Hindlimb muscle (tissue), 1 donor: ENCODE data around the gene CCL3. TPM values are rescaled to one million over a fixed set of nuclear protein-coding genes. Genes with fewer than 3 reads are reported as not detected.
"Not testable (repeated sequence)": the region's sequence is repeated elsewhere in the genome, so short reads cannot be mapped to it uniquely, and the experiment has no call there.

Experiments
- DNase-seq: peaks from one replicate; pipeline ENCODE4 v3.0.0-alpha.2; 2013
- polyA plus RNA-seq: library from polyadenylated mRNA; unstranded; fragments of 120-200 nt; gene quantifications from one replicate; pipeline ENCODE4 v1.2.1, GENCODE V29; 2013; ENCODE audit not compliant: insufficient read length

Gene CCL3
- polyA plus RNA-seq, 1 donor = 5.8 TPM

DNA sequence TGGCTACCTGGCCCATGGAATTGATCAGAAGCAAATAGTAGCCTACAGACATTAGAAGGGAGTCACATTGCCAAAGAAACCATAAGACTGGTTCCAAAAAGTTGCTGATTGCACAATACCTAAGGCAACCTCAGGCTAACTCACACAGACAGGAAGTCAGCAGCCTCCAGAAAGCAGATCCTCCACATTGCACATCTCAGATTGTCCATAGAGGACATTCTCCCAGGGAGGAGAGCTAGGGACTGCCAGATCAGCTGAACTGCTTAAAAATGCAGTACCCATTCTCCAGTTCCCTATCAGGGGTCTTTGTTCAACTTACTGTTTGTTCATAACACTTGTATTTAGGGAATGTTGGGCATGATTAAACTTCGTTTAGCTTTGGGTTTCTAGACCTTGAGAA lies 4.2 kb downstream of the CCL3 start:
- DNase-seq = no peak

DNA sequence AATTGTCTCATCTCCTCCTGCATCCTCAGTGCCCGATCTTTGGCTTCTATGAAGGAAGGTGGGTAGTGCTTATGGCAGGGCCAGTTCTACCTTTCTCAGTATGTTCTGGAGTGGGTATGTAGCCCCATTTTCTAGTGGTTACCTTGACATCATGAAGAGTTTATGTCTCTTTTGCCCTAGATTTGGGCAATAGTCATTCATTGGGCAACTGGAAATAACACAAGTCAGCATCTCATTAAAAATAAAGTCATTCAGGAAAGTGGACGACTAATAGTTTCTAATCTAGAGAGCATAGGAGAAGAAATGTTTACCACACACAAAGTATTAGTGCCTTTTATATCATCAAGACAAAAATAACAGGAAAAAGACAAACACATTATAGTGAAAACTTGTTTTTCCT lies 6.3 kb downstream of the CCL3 start:
- DNase-seq = not testable (repeated sequence)

DNA sequence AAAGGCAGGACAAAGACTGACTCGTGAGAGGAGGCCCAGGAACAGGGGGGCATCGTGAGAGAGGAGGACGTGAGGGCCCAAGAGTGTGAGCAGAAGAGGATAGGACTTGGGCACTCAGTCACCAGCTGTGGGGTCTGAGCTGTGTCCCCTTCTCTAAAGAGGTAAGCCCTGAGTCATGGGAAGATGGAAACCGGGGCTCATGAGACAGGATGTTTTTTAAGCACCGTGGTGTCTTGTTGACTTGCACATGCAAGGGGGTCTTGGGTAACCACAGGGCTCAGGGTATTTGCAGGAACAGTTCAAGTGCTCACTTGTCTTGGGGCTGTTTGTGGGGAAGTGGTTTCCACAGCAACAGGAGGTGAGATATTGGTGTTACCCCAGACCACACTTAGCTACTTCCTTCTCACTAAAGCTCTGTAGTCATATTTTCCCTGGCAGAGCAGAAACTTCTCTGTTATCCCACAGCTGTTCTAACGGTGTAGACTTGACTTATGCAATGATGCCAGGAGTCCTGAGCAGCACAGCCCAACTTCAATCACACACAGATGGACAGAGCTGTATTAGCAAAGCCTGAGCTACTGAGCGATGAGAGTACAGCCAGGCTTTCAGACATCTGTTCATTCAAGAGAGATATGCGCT lies 7.3 kb downstream of the CCL3 start:
- DNase-seq = peak; percentile 18

DNA sequence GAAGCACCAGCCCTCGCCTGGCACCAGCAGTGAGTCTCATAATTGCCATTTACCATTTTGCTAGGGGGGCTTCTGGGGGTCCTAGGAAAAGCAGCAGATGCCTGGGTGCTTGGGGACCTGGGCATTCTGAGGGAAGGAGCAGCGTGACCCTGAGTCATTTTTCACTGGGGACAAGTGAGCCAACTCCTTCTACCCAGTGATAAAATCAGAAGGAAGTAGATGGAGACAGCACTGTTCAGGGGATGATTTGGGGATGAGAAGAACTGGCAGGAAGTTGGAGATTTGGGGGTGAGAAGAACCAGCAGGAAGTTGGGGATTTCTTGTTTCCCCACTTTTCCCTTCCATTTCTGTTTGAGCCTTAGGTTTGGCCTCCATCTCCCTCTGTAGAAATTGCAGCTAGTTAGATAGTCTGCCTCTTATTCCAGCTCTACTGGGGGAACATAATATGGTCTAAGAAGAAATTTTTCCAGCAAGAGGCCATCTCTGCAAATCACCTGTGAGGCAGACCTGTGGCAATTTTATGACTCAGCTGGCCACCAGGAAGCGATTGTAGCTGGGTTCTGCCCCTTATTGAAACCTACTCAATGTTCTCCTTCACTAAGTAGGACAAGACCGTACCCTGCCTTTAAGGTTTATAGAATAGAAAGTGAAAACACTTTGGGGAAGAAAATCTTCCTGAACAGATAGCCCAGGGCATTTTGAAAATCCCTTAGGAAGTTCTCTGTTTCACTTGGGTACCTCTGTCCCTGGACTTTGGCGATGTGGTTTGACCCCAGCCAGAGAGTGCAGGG lies 8.1 kb downstream of the CCL3 start:
- DNase-seq = not testable (repeated sequence)

DNA sequence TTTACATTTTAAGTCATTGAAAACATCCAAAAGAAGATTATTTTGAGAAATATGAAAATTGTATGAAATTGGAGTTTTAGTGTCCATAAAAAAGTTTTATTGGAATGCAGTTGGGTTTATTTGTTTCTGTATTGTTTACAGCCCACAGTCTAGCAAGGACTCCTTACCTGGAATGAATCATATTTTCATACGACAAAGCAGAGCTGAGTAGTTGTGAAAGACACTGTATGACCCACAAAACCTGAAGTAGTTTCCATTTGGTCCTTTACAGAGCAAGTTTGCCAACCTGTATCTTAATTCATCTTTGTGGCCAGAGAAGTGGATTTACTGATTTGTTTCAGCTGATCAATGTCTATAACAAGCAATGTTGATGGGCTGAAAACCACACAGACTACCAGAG lies 15.6 kb downstream of the CCL3 start:
- no peak for DNase-seq

DNA sequence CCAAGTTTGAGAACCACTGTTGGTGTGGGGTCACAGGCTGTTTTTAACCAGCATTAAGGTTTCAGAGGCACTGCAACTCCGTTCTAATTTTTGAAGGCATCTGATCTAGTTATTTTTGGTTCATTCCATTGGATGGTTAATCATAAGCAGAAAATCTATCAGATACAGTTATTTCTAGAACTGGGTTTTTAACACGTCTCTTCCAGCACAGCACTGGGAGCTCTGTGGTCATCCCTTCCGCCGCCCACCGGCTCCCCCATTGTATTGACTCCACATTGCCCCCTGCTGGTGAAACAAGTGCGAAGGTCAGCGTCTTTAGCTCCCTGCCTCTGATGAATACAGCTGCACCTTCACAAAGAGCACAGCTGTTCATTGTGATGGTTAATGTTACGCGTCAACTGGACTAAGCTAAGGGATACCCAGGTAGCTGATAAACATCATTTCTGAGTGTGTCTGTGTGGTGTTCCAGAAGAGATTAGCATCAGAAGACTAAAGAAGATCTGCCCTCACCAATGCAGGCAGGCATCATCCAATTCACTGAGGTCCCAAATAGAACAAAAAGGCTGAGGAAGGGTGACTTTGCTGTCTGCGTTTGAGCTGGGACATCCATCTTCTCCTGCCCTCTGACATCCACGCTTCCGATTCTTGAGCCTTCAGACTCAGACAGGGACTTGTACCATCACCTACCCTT lies 17.4 kb downstream of the CCL3 start:
- DNase-seq = no peak

DNA sequence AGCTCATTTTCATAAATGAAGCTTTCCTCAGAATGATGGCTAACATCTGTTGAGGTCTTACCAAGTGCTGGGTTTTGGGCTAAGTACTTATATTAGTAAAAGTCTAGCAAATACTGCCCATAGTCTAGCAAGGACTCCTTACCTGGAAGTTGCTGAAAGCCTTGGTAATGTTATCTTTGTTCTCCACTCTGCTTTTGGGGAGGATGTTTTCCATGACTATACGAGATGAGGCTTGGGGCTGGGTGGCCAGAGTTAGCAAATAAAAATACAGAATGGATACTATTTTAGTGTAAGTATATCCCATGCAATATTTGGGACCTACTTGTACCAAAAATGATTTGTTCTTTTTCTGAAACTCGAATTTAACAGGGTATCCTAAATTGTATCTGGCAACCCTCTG lies 18.2 kb downstream of the CCL3 start:
- DNase-seq = no peak

DNA sequence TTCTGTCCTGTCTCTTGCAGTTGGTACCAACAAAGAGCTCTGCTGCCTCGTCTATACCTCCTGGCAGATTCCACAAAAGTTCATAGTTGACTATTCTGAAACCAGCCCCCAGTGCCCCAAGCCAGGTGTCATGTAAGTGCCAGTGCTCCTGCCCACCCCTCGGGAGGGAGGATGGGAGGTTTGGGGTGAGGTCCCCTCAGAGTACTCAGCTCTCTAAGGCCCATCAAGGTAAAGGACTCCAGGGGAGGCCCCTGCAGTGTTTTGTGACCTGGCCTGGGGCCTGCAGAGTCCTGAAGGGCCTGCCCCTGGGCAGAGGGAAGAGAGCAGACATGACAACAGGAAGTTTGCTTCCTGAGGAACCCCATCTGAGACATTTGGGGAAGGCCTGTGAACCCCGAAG lies 19.5 kb downstream of the CCL3 start:
- DNase-seq = no peak

DNA sequence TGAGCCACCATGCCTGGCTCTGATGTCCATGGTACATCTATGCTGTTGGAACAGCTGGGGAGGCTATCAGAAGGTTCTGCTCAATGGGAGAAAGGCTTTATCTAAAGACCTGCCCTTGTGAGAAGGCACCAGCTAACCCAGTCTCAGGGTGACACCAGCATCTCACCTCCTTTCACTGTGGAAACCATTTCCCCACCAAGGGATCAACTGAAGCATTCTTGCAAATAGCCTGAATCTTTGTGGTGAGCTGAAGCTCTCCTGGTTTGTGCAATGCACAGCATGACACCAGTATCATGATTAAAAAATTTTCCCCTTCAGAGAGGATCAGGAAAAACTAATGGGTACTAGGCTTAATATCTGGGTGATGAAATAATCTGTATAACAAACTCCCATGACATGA lies 20.8 kb downstream of the CCL3 start:
- DNase-seq = no peak

DNA sequence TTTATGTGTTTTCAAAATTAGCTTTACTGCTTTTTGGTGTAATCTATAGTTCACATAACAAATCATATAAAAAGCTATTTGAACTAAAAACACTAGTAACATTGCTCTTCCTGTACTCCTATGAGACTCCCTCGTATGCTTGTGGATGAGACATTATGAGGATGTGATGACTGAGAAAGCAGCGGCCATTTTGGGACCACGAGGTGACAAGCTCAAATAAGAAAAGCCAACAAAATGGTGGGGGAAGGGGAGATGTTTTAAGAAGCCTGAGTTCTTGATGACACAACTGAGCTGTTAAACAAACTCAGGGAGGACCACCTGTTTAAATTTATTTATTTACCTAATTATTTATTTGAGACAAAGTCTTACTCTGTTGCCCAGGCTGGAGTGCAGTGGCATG lies 21.4 kb downstream of the CCL3 start:
- no peak for DNase-seq

DNA sequence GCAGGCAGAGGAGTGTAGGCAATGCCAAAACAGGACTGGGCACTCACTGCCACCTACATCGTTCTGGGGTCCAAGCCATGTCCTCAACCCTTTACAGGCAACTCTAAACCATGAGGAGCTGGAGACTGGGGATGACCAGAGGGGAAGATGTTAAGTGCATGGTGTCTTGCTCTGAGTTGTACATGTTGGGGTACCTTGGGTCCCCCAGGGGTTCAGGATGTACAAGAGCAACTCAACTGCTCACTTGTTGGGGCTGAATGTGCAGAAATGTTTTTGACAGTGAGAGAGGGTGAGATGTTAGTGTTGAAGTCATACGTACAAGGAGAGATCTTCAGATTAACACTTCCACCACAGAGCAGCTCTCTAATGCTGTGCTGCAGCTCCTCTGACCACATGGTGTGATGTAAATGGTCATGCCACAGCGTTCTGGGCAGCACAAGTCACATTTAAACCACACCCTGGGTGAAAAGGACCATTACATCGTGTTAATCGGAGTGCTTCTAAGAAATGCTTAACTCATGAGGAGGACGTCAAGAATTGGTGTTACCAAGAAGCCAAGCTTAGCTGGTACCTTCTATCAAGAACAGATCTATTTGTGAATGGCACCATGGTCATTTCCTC lies 23.5 kb downstream of the CCL3 start:
- DNase-seq = no peak

DNA sequence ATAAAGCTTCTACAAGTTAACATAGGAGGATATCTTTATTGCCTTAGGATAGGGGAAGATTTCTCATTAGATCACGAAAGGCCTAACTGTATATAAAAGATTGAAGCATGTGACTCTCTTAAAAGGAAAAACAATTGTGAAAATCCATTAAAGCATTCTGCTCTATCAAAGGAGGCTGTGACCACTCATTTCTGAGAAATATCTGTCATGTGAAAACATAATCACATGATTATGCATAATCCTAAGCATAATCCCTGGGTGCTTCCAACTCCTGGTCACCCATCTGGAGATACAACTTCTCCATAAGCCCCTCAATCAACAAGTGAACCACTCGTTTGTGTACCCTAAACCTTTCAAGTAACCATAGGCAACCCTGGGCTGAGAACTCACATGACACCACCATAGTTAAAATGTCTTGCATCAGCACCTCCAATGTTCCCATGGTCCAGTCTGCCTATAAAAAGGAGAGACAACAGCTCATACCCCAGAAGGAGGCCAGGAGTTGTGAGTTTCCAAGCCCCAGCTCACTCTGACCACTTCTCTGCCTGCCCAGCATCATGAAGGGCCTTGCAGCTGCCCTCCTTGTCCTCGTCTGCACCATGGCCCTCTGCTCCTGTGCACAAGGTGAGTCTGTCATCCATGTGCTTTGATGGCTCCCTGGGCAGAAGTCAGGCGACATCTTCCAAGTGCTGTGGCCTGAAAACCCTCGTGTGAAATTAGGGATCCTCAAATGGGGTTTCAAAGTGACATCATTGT lies 26.0 kb downstream of the CCL3 start, which contains the start of gene CCL18:
Gene CCL18 (plus strand): TSS at position 487 of the 756 bp plus-strand sequence. CDS start 71 bp downstream, at position 558.
- no peak for DNase-seq

DNA sequence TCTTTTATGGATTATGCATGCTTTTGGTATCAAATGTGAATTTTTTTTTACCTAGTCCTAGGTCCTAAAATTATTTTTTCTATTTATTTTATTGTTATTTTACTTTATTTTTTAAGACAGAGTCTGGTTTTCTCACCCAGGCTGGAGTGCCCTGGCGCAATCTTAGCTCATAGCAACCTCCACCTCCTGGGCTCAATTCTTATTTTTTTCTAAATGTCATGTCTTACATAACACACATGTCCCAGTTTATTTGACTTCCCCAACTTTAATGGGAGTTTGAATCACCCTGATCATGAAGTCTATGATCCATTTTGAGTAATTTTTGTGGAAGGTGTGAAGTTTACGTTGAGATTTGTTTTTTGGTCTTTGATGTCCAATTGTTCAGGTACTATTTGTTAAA lies 29.1 kb downstream of the CCL3 start:
- no peak for DNase-seq

DNA sequence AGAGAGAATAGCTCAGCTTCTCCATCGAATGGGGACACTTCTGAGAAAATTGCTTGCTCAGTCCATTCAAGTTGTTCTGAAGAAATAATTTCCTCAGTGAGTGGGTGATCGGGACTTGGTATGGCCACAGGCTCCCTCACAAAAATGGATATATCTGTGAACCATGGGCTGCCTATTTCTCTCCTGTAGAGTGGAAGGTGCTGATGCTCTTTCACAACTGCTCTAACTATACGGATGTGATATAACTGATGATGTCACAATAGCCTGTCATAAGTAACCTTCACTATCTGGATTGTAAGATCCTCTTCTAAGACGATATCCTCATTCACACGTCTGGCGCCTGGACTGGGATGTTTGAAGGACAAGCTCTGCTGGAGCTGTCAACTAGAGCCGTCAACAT lies 30.5 kb downstream of the CCL3 start:
- DNase-seq = no peak

DNA sequence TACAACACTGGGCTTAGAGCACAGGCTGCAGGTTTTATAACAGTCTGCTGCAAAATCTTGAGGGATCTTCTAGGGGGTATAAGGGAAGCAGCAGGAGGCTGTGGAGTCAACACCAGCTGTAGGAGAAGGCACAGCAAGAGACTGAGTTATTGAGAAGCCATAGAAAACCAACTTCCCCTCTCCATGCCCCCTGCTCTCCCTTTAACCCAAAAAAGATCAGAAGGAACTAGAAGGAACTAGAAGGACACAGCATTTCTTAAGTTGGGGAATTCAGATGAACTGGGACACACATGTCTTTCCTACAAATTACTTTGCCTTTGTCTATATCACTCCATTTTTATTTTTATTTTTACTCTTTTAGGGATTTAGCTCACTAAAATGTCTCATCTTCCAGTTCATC lies 32.0 kb downstream of the CCL3 start:
- DNase-seq = no peak

DNA sequence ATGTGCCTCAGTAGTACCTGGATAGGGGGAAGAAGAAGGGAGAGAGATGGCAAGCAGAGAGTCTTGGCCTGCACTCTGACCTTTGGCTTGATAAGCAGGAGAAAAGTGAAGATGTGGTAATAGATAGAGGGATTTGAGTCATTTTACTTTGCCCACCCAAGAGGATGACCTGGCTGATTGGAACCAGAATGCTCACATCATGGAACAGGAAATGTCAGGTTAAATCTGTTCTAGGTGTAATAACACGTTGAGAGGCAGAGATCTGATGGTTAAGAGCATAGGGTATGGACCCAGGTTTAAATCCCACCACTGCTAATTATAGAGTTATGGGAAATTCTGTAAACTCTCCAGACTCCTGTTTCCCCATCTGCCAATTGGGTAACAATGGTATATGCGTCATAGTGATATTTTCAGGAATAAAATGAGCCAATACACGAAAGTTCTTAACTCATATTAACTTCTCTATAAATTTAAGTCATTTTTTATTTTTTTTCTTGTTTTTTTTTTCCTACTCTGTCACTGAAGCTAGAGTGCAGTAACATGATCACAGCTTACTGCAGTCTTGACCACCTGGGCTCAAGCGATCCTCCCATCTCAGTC lies 33.9 kb downstream of the CCL3 start:
- DNase-seq = no peak

DNA sequence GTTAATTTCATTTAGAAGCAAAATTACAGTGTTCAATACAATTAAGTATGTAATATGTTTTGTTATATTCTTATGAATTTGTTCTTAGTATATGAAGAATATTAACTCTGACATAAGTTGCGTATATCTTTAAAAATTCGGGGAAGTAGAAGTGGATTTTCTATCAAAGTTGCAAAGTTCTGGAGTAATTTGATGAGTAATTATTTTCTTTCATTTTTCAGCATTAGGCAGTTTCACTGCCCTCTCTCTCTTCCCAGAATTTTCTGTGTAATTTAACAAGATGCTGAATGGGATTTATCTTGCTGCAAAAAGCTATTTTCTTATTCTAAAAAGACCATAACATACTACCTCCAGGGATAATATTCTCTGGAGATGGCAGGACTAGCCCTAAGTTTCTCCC lies 34.8 kb downstream of the CCL3 start:
- no peak for DNase-seq

DNA sequence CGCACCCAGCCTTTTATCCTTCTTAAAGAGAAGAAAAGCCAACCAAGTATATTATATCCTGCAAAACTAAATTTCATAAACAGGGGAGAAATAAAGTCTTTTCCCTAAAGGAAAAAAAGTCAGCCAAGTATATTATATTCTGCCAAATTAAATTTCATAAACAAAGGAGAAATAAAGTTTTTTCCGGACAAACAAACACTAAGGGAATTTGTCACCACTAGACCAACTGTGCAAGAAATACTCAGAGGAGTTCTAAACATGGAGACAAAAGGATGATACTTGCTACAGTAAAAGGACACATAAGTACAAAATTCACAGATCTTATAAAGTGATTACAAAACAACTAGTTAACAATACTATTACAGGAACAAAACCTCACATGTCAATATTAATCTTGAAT lies 40.3 kb downstream of the CCL3 start:
- no peak for DNase-seq

DNA sequence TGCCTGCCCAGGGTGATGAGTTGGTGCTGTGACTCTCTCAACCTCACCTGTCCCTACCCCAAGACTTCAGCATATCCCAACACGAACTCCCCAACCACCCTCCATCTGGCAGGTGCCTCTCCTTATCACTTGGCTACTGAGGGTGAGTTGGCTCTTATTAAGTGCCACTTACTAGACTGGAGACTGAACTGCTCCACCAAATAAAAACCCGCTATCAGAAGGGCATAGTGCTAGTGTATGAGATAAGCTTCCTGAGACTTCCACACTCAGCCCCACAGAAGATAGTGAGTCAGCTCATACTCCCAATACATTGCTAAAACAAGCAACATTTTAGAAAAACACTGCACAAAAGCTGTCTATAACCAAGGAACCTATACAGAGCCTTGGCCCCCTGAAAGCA lies 41.9 kb downstream of the CCL3 start:
- DNase-seq = no peak
